Measurements from ENCODE around the gene OPRM1. TPM values are rescaled to one million over a fixed set of nuclear protein-coding genes. Genes with fewer than 3 reads are reported as not detected.

The OPRM1 gene
- total RNA-seq, 4 donors from 2014 or later, result 0.27 to 0.87 (median 0.40) TPM; not detected in 1

GRCh38 chr6:154277629-154278017 lies 238.6 kb downstream of the OPRM1 start:
- 51 to 57% methylated on average over 7 of the region's 7 CpGs for WGBS, 2 donors (ENCODE audit: low coverage in 1 of 2)
- TF ChIP-seq POLR2A (IDR thresholded peaks at IDR 0.05), result no peak
- no peak for TF ChIP-seq POLR2AphosphoS5 (IDR thresholded peaks at IDR 0.05)
- TF ChIP-seq CTCF (IDR thresholded peaks at IDR 0.05), result no peak
- TF ChIP-seq EP300 (IDR thresholded peaks at IDR 0.05), result no peak

GRCh38 chr6:154280521-154280920 lies 241.5 kb downstream of the OPRM1 start:
- 32 to 41% methylated on average over 2 of the region's 2 CpGs for WGBS, 2 donors (ENCODE audit: low coverage in 1 of 2)
- Histone ChIP-seq H3K27ac (no peak overlapping the region), H3K36me3 (no peaks in the 10 kb centered on the region), H3K27me3 (no peaks in the 10 kb centered on the region), H3K4me1 (peaks cover 0 to 6% (median 0%) of the 10 kb centered on the region in 3 donors), H3K9me3 (peaks cover 0 to 7% (median 0%) of the 10 kb centered on the region in 3 donors), H3K4me3 (no peak overlapping the region)
- no peak for ATAC-seq
- no peak for TF ChIP-seq POLR2A (IDR thresholded peaks at IDR 0.05)
- no peak for TF ChIP-seq EP300 (IDR thresholded peaks at IDR 0.05)
- TF ChIP-seq CTCF (IDR thresholded peaks at IDR 0.05), result no peak
- no peak for TF ChIP-seq POLR2AphosphoS5 (IDR thresholded peaks at IDR 0.05)

More at GRCh38 chr6:154277629-154278017, 238.6 kb downstream of the OPRM1 start:
- Histone ChIP-seq H3K4me3 (no peak overlapping the region), H3K27ac (no peak overlapping the region), H3K9me3 (no peaks in the 10 kb centered on the region), H3K4me1 (peaks cover 0 to 6% (median 0%) of the 10 kb centered on the region in 3 donors), H3K27me3 (no peaks in the 10 kb centered on the region), H3K36me3 (no peaks in the 10 kb centered on the region)
- no peak for ATAC-seq

DNA sequence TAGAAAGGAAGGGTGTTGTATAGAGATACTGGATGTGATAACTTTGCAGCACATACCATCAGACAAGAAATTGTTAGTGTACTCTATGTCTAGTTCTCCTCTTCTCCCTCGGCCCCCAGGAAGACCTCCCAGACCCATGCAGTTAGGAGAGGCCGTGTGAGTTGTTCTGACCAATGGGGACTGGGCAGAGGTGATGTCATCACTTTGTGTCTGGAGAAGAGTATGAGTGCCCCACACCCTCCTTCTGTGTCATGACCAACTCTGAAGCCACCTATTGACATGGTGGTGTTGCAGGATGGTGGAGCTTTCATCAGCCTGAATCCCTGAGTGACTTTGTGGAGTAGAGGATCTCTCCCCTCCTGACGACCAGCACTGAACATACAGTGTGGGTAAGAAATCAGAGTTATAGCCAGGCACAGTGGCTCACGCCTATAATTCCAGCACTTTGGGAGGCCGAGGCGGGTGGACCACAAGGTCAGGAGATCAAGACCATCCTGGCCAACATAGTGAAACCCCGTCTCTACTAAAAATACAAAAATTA lies 245.3 kb downstream of the OPRM1 start:
- ATAC-seq, result no peak

GRCh38 chr6:154285826-154286225 lies 246.8 kb downstream of the OPRM1 start:
- TF ChIP-seq POLR2AphosphoS5 (IDR thresholded peaks at IDR 0.05) (no peak), EP300 (IDR thresholded peaks at IDR 0.05) (no peak), POLR2A (IDR thresholded peaks at IDR 0.05) (no peak), CTCF (IDR thresholded peaks at IDR 0.05) (no peak)
- Histone ChIP-seq H3K9me3 (peaks cover 0 to 7% (median 0%) of the 10 kb centered on the region in 3 donors), H3K4me1 (no peaks in the 10 kb centered on the region), H3K4me3 (no peak overlapping the region), H3K27me3 (no peaks in the 10 kb centered on the region), H3K27ac (no peak overlapping the region), H3K36me3 (no peaks in the 10 kb centered on the region)
- 21 to 44% methylated on average over 1 of the region's 1 CpG for WGBS, 2 donors (ENCODE audit: low coverage in 1 of 2)
- no peak for ATAC-seq

More for the DNA sequence above, 245.3 kb downstream of the OPRM1 start:
- no peak for TF ChIP-seq CTCF (IDR thresholded peaks at IDR 0.05)
- TF ChIP-seq EP300 (IDR thresholded peaks at IDR 0.05), result no peak
- no peak for TF ChIP-seq POLR2A (IDR thresholded peaks at IDR 0.05)
- no peak for TF ChIP-seq POLR2AphosphoS5 (IDR thresholded peaks at IDR 0.05)
- Histone ChIP-seq H3K36me3 (no peaks in the 10 kb centered on the region), H3K9me3 (peaks cover 0 to 7% (median 0%) of the 10 kb centered on the region in 3 donors), H3K4me3 (no peak overlapping the region), H3K27me3 (no peaks in the 10 kb centered on the region), H3K4me1 (no peaks in the 10 kb centered on the region), H3K27ac (no peak overlapping the region)
- WGBS, 2 donors (ENCODE audit: low coverage in 1 of 2), result 96 to 100% methylated on average over 2 to 3 of the region's 7 CpGs

- no peak overlapping the region for H3K27ac ChIP-seq
- no peaks in the 10 kb centered on the region for H3K27me3 ChIP-seq
- WGBS, 2 donors (ENCODE audit: low coverage in 1 of 2), result 85 to 93% methylated on average over 3 to 6 of the region's 6 CpGs
- H3K4me1 ChIP-seq, result no peaks in the 10 kb centered on the region
- no peak for ATAC-seq
- no peaks in the 10 kb centered on the region for H3K36me3 ChIP-seq
- H3K9me3 ChIP-seq, result no peaks in the 10 kb centered on the region
- no peak overlapping the region for H3K4me3 ChIP-seq
- no peak for TF ChIP-seq POLR2AphosphoS5 (IDR thresholded peaks at IDR 0.05)
- no peak for TF ChIP-seq EP300 (IDR thresholded peaks at IDR 0.05)
- TF ChIP-seq POLR2A (IDR thresholded peaks at IDR 0.05), result no peak
Measured at GRCh38 chr6:154289818-154290508, 250.9 kb downstream of the OPRM1 start.

All from gastroesophageal sphincter (tissue), 4 donors.